Vagina (tissue), 2 donors: Measurements from ENCODE around the gene CABP1.
"Not testable (repeated sequence)": the region's sequence is repeated elsewhere in the genome, so short reads cannot be mapped to it uniquely, and the experiment has no call there.

Experiments
- POLR2A ChIP-seq, 2 donors: fragments of 450-650 bp; IDR thresholded peaks; one replicate each; pipeline ENCODE4 v1.6.1; 2017; ENCODE audit warnings: antibody characterized with exemption in 2 of 2, mild to moderate bottlenecking in 2 of 2, moderate library complexity in 2 of 2
- POLR2AphosphoS5 ChIP-seq, 2 donors: sonication (generic); formaldehyde crosslinking; IDR thresholded peaks; one replicate each; pipeline ENCODE4 v1.9.0; 2017; ENCODE audit warnings: antibody characterized with exemption in 2 of 2, mild to moderate bottlenecking in 2 of 2, low read depth in 1 of 2; ENCODE audit not compliant: insufficient read depth in 1 of 2
- TF ChIP-seq, protein P1 (sequence below), 3 experiments: fragments of 450-650 bp in 2 of 3; fragments of 200-600 bp in 1 of 3; sonication (generic) in 1 of 3; IDR thresholded peaks; one replicate each; pipeline ENCODE4 v1.5.1; 2017 to 2019; ENCODE audit warnings: antibody characterized with exemption in 3 of 3, mild to moderate bottlenecking in 2 of 3, moderate library complexity in 2 of 3

DNA sequence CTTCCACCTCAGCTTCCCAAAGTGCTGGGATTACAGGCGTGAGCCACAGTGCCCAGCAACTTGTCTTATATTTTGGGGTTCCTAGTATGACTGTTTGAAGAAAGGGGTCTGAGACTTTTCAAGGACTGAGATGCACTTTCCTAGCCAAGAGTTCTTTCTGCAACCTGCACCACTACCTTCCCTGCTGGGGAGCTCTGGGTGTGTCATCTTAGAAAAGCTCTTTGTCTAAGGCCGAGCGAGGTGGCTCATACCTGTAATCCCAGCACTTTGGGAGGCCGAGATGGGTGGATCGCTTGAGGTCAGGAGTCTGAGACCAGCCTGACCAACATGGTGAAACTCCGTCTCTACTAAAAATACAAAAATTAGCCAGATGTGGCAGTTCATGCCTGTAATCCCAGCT, 29.8 kb downstream of the CABP1 start:
- TF ChIP-seq, protein P1, sequence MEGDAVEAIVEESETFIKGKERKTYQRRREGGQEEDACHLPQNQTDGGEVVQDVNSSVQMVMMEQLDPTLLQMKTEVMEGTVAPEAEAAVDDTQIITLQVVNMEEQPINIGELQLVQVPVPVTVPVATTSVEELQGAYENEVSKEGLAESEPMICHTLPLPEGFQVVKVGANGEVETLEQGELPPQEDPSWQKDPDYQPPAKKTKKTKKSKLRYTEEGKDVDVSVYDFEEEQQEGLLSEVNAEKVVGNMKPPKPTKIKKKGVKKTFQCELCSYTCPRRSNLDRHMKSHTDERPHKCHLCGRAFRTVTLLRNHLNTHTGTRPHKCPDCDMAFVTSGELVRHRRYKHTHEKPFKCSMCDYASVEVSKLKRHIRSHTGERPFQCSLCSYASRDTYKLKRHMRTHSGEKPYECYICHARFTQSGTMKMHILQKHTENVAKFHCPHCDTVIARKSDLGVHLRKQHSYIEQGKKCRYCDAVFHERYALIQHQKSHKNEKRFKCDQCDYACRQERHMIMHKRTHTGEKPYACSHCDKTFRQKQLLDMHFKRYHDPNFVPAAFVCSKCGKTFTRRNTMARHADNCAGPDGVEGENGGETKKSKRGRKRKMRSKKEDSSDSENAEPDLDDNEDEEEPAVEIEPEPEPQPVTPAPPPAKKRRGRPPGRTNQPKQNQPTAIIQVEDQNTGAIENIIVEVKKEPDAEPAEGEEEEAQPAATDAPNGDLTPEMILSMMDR (IDR thresholded peaks at IDR 0.05): not testable (repeated sequence)
- not testable (repeated sequence) for TF ChIP-seq POLR2A (IDR thresholded peaks at IDR 0.05); POLR2AphosphoS5 (IDR thresholded peaks at IDR 0.05; ENCODE audit: insufficient read depth in 1 of 2, low read depth in 1 of 2)
